HepG2 (cell line): ENCODE data around the gene CREM. TPM values are rescaled to one million over a fixed set of nuclear protein-coding genes. Genes with fewer than 3 reads are reported as not detected.

Experiments used
- ATF2 ChIP-seq: sonication (generic); formaldehyde crosslinking; IDR thresholded peaks from 2 replicates; pipeline ENCODE4 v1.4.0; 2020; ENCODE audit warnings: missing genetic modification reagents
- ATF4 ChIP-seq, 2 experiments: fragments of 450-650 bp in 1 of 2; sonication (generic) in 1 of 2; formaldehyde crosslinking; IDR thresholded peaks; 2 replicates each; pipeline versions ENCODE4 v1.5.0 to v1.8.0; 2020 to 2022; ENCODE audit warnings: mild to moderate bottlenecking in 1 of 2, missing genetic modification reagents in 1 of 2
- CREB1 ChIP-seq, 2 experiments: fragments of 450-650 bp in 1 of 2; IDR thresholded peaks; 2 replicates each; pipeline ENCODE4 v1.6.1; 2016 to 2017; ENCODE audit warnings: control low read depth in 1 of 2, mild to moderate bottlenecking in 1 of 2, missing compliant biosample characterization in 1 of 2, missing genetic modification characterization in 1 of 2
- FLYWCH1 ChIP-seq: sonication (generic); formaldehyde crosslinking; IDR thresholded peaks from 2 replicates; pipeline ENCODE4 v1.8.1; 2023; ENCODE audit warnings: mild to moderate bottlenecking, missing genetic modification reagents
- KAT8 ChIP-seq: IDR thresholded peaks from 2 replicates; pipeline ENCODE4 v1.6.1; 2016; ENCODE audit warnings: missing genetic modification reagents, missing compliant biosample characterization
- MAF1 ChIP-seq: sonication (generic); formaldehyde crosslinking; IDR thresholded peaks from 2 replicates; pipeline ENCODE4 v1.5.0; 2020; ENCODE audit warnings: missing genetic modification reagents, borderline replicate concordance
- MAZ ChIP-seq, 2 experiments: sonication (generic) in 1 of 2; formaldehyde crosslinking in 1 of 2; IDR thresholded peaks; 2 replicates each; pipeline versions ENCODE4 v1.5.0 to v1.6.1; 2012 to 2020; ENCODE audit warnings: low read depth in 2 of 2, mild to moderate bottlenecking in 2 of 2, borderline replicate concordance in 1 of 2, improper control_type of control experiment in 1 of 2, low read length in 1 of 2, missing genetic modification reagents in 1 of 2, moderate library complexity in 1 of 2
- MTERF4 ChIP-seq: sonication (generic); formaldehyde crosslinking; IDR thresholded peaks from 2 replicates; pipeline ENCODE4 v1.8.0; 2023; ENCODE audit warnings: mild to moderate bottlenecking, missing genetic modification reagents
- MXD3 ChIP-seq: IDR thresholded peaks from 2 replicates; pipeline ENCODE4 v1.6.1; 2016; ENCODE audit warnings: mild to moderate bottlenecking, missing biosample characterization, missing genetic modification reagents
- NFRKB ChIP-seq: fragments of 450-650 bp; IDR thresholded peaks from 2 replicates; pipeline ENCODE4 v1.6.1; 2017
- NFYB ChIP-seq: sonication (generic); formaldehyde crosslinking; IDR thresholded peaks from 2 replicates; pipeline ENCODE4 v1.4.0; 2020; ENCODE audit warnings: missing genetic modification reagents
- PBX2 ChIP-seq: IDR thresholded peaks from 2 replicates; pipeline ENCODE4 v1.6.1; 2016; ENCODE audit warnings: control low read depth
- PHB2 ChIP-seq: fragments of 450-650 bp; IDR thresholded peaks from 2 replicates; pipeline ENCODE4 v1.6.1; 2018; ENCODE audit not compliant: partially characterized antibody
- SALL1 ChIP-seq: sonication (generic); formaldehyde crosslinking; IDR thresholded peaks from 2 replicates; pipeline ENCODE4 v1.8.0; 2022; ENCODE audit warnings: mild to moderate bottlenecking, missing genetic modification reagents
- THAP11 ChIP-seq: IDR thresholded peaks from 2 replicates; pipeline ENCODE4 v1.6.1; 2016; ENCODE audit warnings: missing biosample characterization, missing genetic modification reagents
- XRCC5 ChIP-seq: fragments of 200-400 bp; formaldehyde crosslinking; optimal IDR thresholded peaks from 2 replicates; pipeline ENCODE3; 2017; ENCODE audit warnings: mild to moderate bottlenecking, low read length
- ZFP90 ChIP-seq: sonication (generic); formaldehyde crosslinking; IDR thresholded peaks from 2 replicates; pipeline ENCODE4 v1.8.0; 2022; ENCODE audit warnings: missing genetic modification reagents, mild to moderate bottlenecking, inconsistent platforms, borderline replicate concordance
- ZNF17 ChIP-seq: sonication (generic); formaldehyde crosslinking; IDR thresholded peaks from 2 replicates; pipeline ENCODE4 v1.5.0; 2020; ENCODE audit warnings: mild to moderate bottlenecking, missing genetic modification reagents
- ZNF205 ChIP-seq: IDR thresholded peaks from 2 replicates; pipeline ENCODE4 v1.6.1; 2018; ENCODE audit warnings: missing biosample characterization, missing genetic modification reagents
- ZNF326 ChIP-seq: sonication (generic); formaldehyde crosslinking; IDR thresholded peaks from 2 replicates; pipeline ENCODE4 v1.4.0; 2020; ENCODE audit warnings: missing genetic modification reagents, borderline replicate concordance
- ZNF414 ChIP-seq: sonication (generic); formaldehyde crosslinking; IDR thresholded peaks from 2 replicates; pipeline ENCODE4 v1.5.0; 2020; ENCODE audit warnings: missing genetic modification reagents
- ZNF564 ChIP-seq: sonication (generic); formaldehyde crosslinking; IDR thresholded peaks from 2 replicates; pipeline ENCODE4 v1.8.1; 2023; ENCODE audit warnings: mild to moderate bottlenecking, missing genetic modification reagents
- ZNF576 ChIP-seq: sonication (generic); formaldehyde crosslinking; IDR thresholded peaks from 2 replicates; pipeline ENCODE4 v1.4.0; 2020; ENCODE audit warnings: mild to moderate bottlenecking, missing genetic modification reagents
- ZNF746 ChIP-seq: sonication (generic); formaldehyde crosslinking; IDR thresholded peaks from 2 replicates; pipeline ENCODE4 v1.8.0; 2022; ENCODE audit warnings: mild to moderate bottlenecking, missing genetic modification reagents
- ZSCAN22 ChIP-seq: sonication (generic); formaldehyde crosslinking; IDR thresholded peaks from 2 replicates; pipeline ENCODE4 v1.4.0; 2020; ENCODE audit warnings: mild to moderate bottlenecking, missing genetic modification reagents
- polyA plus RNA-seq, 8 experiments: library from polyadenylated mRNA; depleted of rRNA in 3 of 8; stranded (reverse) in 7 of 8; unstranded in 1 of 8; fragments of >200 nt; fragmentation: Illumina TruSeq in 4 of 8; extraction: Trizol in 4 of 8; gene quantifications; 2 replicates each; pipeline versions ENCODE4 v1.2.1 to v1.2.3, GENCODE V29; 2011 to 2016; ENCODE audit warnings: low read depth in 4 of 8, missing spikeins in 1 of 8, mixed read lengths in 1 of 8; ENCODE audit not compliant: insufficient read depth in 1 of 8
- total RNA-seq, 5 experiments: library from RNA; depleted of rRNA; stranded (reverse); fragments of >200 nt; fragmentation: Illumina TruSeq; extraction: Trizol; gene quantifications; 2 replicates each; pipeline ENCODE4 v1.2.3, GENCODE V29; 2016; ENCODE audit warnings: low read depth in 1 of 5

The CREM gene
- total and polyA plus RNA-seq, 2 of the 13 experiments (the other 11 are each of a cell fraction or from before 2014, with no cell fraction given) = 21.3 to 25.4 TPM

GRCh38 chr10:35237766-35238512, 111.3 kb downstream of the CREM start (continued):
- no peak for TF ChIP-seq MAF1 (CRISPR knock-in tag)
- no peak for TF ChIP-seq ZNF17 (CRISPR knock-in tag)
- no peak for TF ChIP-seq CREB1 (IDR thresholded peaks at IDR 0.05)
- TF ChIP-seq CREB1 (CRISPR knock-in tag; IDR thresholded peaks at IDR 0.05) = no peak
- TF ChIP-seq NFRKB = no peak
- no peak for TF ChIP-seq PBX2 (CRISPR knock-in tag)
- no peak for TF ChIP-seq ZNF414 (CRISPR knock-in tag)
- no peak for TF ChIP-seq ZFP90 (CRISPR knock-in tag)
- peak in 1 of 2 experiments; percentile 99; a peak in 2 of 4 replicates for TF ChIP-seq ATF4 (CRISPR knock-in tag; IDR thresholded peaks at IDR 0.05)
- TF ChIP-seq ATF2 = no peak
- no peak for TF ChIP-seq ZNF205 (CRISPR knock-in tag)
- TF ChIP-seq NFYB (CRISPR knock-in tag) = no peak
- no peak for TF ChIP-seq PHB2
- TF ChIP-seq ZSCAN22 (CRISPR knock-in tag) = no peak
- no peak for TF ChIP-seq ZNF564 (CRISPR knock-in tag)
- no peak for TF ChIP-seq XRCC5
- no peak for TF ChIP-seq ZNF576 (CRISPR knock-in tag)
- TF ChIP-seq KAT8 = no peak
- no peak for TF ChIP-seq MAZ (IDR thresholded peaks at IDR 0.05; ENCODE audit: borderline replicate concordance, low read depth, low read length)
- TF ChIP-seq MAZ (CRISPR knock-in tag; IDR thresholded peaks at IDR 0.05; ENCODE audit: low read depth) = no peak
- no peak for TF ChIP-seq ZNF746 (CRISPR knock-in tag)
- TF ChIP-seq MTERF4 (CRISPR knock-in tag) = no peak
- no peak for TF ChIP-seq MXD3 (CRISPR knock-in tag)
- peak; percentile 32; the same call in 1 of the 2 replicates for TF ChIP-seq SALL1 (CRISPR knock-in tag)
- TF ChIP-seq THAP11 (CRISPR knock-in tag) = peak; percentile 21; the same call in 1 of the 2 replicates
- TF ChIP-seq FLYWCH1 (CRISPR knock-in tag) = no peak
- no peak for TF ChIP-seq ZNF326 (CRISPR knock-in tag)
